Epithelial cell of esophagus (primary cell): ENCODE results near the gene APOBEC3G.
A peak's percentile ranks its signal among the peaks of the same experiment; 100 is the strongest.

Experiments used
- DNase-seq: peaks from one replicate; pipeline ENCODE4 v3.0.0; 2010; ENCODE audit warnings: low read depth
- H3K4me3 ChIP-seq: 2 replicates; pipeline ENCODE4 v1.5.1; 2011; ENCODE audit warnings: mild to moderate bottlenecking, low read length, control low read depth
- TF ChIP-seq, protein P1 (sequence below): IDR thresholded peaks from 2 replicates; pipeline ENCODE4 v1.5.1; 2011; ENCODE audit warnings: low read depth, mild to moderate bottlenecking, low read length, control low read depth, inconsistent platforms; ENCODE audit not compliant: insufficient read depth; ENCODE audit errors: missing control alignments

APOBEC3G gene

DNA sequence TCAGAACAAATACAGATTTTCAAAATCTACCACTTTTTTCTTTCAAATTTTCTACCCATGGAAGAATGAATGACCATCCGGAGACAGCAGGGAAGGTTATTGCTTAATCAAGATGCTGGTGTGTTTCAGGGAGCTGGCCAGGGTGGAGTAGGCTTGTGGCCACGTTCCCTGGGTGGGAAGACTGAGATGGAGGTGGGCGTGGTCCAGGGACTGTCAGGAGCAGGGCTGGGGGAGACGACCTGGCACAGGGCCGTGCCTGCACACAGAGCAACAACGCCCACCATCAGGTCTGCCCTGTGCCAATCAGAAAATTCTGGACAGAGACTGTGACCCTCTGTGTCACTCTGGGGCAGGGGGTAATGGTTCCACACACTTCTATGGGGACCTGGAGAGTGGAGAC lies 12.9 kb downstream of the APOBEC3G start:
- no peak overlapping the region for H3K4me3 ChIP-seq
- TF ChIP-seq, protein P1, sequence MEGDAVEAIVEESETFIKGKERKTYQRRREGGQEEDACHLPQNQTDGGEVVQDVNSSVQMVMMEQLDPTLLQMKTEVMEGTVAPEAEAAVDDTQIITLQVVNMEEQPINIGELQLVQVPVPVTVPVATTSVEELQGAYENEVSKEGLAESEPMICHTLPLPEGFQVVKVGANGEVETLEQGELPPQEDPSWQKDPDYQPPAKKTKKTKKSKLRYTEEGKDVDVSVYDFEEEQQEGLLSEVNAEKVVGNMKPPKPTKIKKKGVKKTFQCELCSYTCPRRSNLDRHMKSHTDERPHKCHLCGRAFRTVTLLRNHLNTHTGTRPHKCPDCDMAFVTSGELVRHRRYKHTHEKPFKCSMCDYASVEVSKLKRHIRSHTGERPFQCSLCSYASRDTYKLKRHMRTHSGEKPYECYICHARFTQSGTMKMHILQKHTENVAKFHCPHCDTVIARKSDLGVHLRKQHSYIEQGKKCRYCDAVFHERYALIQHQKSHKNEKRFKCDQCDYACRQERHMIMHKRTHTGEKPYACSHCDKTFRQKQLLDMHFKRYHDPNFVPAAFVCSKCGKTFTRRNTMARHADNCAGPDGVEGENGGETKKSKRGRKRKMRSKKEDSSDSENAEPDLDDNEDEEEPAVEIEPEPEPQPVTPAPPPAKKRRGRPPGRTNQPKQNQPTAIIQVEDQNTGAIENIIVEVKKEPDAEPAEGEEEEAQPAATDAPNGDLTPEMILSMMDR: no peak
- no peak for DNase-seq

GRCh38 chr22:39090426-39091064 lies 13.5 kb downstream of the APOBEC3G start:
- peak; percentile 94 for DNase-seq
- TF ChIP-seq, protein P1: no peak
- no peak overlapping the region for H3K4me3 ChIP-seq

- no peak for DNase-seq
- no peak overlapping the region for H3K4me3 ChIP-seq
- TF ChIP-seq, protein P1: no peak
Observed at GRCh38 chr22:39091126-39092081, 14.3 kb downstream of the APOBEC3G start.

GRCh38 chr22:39092111-39092862 lies 15.2 kb downstream of the APOBEC3G start:
- no peak overlapping the region for H3K4me3 ChIP-seq
- DNase-seq: no peak
- TF ChIP-seq, protein P1: no peak

DNA sequence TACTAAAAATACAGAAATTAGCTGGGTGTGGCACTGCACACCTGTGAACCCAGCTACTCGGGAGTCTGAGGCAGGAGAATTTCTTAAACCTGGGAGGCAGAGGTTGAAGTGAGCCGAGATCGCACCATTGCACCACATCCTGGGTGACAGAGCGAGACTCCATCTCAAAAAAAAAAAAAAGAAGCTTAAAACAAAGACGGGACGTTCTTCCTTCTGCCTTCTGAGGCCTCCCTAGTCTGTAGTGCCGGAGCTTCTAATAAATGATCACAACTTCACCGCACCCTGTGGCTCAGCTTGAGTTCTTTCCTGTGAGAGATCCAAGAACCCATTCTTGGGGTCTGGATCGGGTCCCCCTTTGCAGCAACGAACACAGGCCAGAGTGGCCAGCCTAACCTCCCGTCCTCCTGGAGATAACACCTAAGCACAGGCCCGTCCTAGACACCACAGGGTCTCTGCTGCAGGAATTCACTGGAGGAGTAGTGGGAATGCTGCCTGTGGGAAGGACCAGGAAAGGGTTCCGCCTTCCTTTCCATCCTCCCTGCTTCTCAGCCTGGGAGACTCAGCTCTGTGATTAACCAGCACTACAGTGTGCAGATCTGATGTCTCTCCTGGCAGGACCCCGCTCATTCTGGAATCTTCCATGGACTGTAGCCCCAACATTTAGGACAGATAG lies 17.8 kb downstream of the APOBEC3G start:
- no peak for DNase-seq
- no peak overlapping the region for H3K4me3 ChIP-seq
- TF ChIP-seq, protein P1: no peak

- no peak for DNase-seq
- TF ChIP-seq, protein P1: no peak
- H3K4me3 ChIP-seq: no peak overlapping the region
Observed at GRCh38 chr22:39095971-39096370, 18.9 kb downstream of the APOBEC3G start.
